Lung (tissue), 12 donors: ENCODE measurements around the gene LDLRAD4. TPM values are rescaled to one million over a fixed set of nuclear protein-coding genes. Genes with fewer than 3 reads are reported as not detected.

Experiments used
- ATAC-seq: fragments of 200-7000 bp; cut with Tn5 transposase; one replicate; pipeline ENCODE4 v1.9.1; 2020; ENCODE audit warnings: moderate number of reproducible peaks; ENCODE audit not compliant: insufficient read depth, low FRiP score
- DNase-seq, 3 donors: peaks; one replicate each; pipeline ENCODE4 v3.0.0-alpha.2; 2013 to 2017
- H3K27ac ChIP-seq, 2 donors: one replicate each; pipeline ENCODE4 v1.5.1; 2013; ENCODE audit warnings: mild to moderate bottlenecking in 2 of 2, moderate library complexity in 2 of 2, control low read depth in 1 of 2, inconsistent platforms in 1 of 2, low read depth in 1 of 2, low read length in 1 of 2
- H3K27me3 ChIP-seq, 3 donors: one replicate each; pipeline ENCODE4 v1.5.1; 2013; ENCODE audit warnings: low read length in 2 of 3; ENCODE audit not compliant: control insufficient read depth in 3 of 3, insufficient read depth in 3 of 3
- H3K36me3 ChIP-seq, 4 donors: one replicate each; pipeline ENCODE4 v1.5.1; 2013; ENCODE audit warnings: low read length in 4 of 4, mild to moderate bottlenecking in 1 of 4, moderate library complexity in 1 of 4; ENCODE audit not compliant: control insufficient read depth in 4 of 4, insufficient read depth in 4 of 4
- H3K4me1 ChIP-seq, 5 donors: one replicate each; pipeline ENCODE4 v1.5.1; 2013; ENCODE audit warnings: low read length in 5 of 5, mild to moderate bottlenecking in 2 of 5, moderate library complexity in 1 of 5; ENCODE audit not compliant: control insufficient read depth in 5 of 5, insufficient read depth in 5 of 5
- H3K4me3 ChIP-seq: one replicate; pipeline ENCODE4 v1.5.1; 2013; ENCODE audit warnings: mild to moderate bottlenecking, control low read depth, moderate library complexity
- H3K9ac ChIP-seq, 2 donors: one replicate each; pipeline ENCODE4 v1.5.1; 2013; ENCODE audit warnings: low read length in 2 of 2, control low read depth in 1 of 2; ENCODE audit not compliant: insufficient read depth in 1 of 2
- H3K9me3 ChIP-seq, 4 donors: one replicate each; pipeline ENCODE4 v1.5.1; 2013; ENCODE audit warnings: low read length in 3 of 4, mild to moderate bottlenecking in 1 of 4, moderate library complexity in 1 of 4; ENCODE audit not compliant: control insufficient read depth in 4 of 4, insufficient read depth in 3 of 4
- WGBS, 2 donors: extraction: QIAGEN DNeasy Blood & Tissue Kit; methylation state at CpG; one replicate each; pipeline ENCODE4 v1.1.7; 2013; 5-methylcytosine and 5-hydroxymethylcytosine counted together
- polyA plus RNA-seq, 2 donors: library from polyadenylated mRNA; stranded (reverse); fragments of 200-250 nt; gene quantifications; one replicate each; pipeline ENCODE4 v1.2.1, GENCODE V29; 2013
- total RNA-seq, 2 donors: library from RNA; depleted of rRNA in 1 of 2; stranded (reverse); fragments of >200 nt in 1 of 2; gene quantifications; one replicate each; pipeline ENCODE4 v1.2.1, GENCODE V29; 2014 to 2021
- TF ChIP-seq, protein P1 (sequence below): IDR thresholded peaks from 2 replicates; pipeline ENCODE4 v1.5.1; 2012; ENCODE audit warnings: mild to moderate bottlenecking; ENCODE audit errors: control extremely low read depth, extremely low read depth
- donor health status: control.
- donor health status: control.
- donor health status: Bipolar disorder and iron deficiency.
- donor health status: healthy.
- donor health status: DM: yes; HTN: yes; CAD: no.

The LDLRAD4 gene
- total and polyA plus RNA-seq, 4 donors: 3.2 to 62.4 (median 19.9) TPM

DNA sequence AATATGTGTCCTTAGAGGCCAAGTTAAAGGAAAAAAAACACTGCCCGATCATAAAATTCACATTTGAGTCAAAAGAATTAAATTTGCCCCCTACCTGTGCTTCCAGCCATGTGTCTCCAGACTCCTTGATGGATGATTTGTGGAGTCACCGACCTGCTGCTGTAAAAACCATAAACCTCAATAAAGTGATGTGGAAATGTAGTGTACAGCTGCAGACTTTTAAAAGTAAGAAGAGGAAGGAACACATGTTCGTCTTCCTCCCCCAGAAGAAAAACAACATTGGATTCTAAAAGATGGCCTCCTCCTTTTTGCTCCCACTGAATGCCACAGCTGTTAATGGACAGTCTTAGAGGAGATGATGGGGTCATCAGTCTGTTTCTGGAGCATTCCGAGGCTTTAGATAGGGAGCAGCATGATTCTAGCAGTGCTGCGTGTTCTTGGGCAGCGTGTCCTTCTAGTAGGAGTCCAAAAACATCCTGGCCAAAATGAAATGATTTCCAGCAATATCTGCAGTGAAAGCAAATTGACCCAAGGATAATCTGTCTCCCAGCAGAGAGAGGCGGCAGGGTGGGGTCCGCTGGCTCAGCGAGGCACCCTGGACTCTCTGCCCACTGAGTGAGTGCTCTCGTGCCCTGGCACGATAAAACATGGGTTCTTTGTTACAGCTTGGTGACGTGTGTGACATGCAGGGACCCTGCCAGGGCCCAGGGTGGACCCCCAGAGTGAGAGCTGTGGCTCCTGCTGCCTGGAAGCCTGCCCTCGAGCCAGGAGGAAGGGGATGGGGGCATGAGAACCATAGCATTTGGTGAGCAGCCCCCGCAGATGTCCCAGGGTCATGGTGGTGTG is 311.7 kb downstream of the LDLRAD4 start:
- H3K4me3 ChIP-seq: no peak overlapping the region
- H3K9me3 ChIP-seq: no peaks in the 10 kb centered on the region
- WGBS, 2 donors: 73 to 78% methylated on average over 14 of the region's 14 CpGs
- H3K9ac ChIP-seq: no peak overlapping the region
- DNase-seq (no peak), ATAC-seq (no peak)
- TF ChIP-seq, protein P1, sequence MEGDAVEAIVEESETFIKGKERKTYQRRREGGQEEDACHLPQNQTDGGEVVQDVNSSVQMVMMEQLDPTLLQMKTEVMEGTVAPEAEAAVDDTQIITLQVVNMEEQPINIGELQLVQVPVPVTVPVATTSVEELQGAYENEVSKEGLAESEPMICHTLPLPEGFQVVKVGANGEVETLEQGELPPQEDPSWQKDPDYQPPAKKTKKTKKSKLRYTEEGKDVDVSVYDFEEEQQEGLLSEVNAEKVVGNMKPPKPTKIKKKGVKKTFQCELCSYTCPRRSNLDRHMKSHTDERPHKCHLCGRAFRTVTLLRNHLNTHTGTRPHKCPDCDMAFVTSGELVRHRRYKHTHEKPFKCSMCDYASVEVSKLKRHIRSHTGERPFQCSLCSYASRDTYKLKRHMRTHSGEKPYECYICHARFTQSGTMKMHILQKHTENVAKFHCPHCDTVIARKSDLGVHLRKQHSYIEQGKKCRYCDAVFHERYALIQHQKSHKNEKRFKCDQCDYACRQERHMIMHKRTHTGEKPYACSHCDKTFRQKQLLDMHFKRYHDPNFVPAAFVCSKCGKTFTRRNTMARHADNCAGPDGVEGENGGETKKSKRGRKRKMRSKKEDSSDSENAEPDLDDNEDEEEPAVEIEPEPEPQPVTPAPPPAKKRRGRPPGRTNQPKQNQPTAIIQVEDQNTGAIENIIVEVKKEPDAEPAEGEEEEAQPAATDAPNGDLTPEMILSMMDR: no peak
- no peaks in the 10 kb centered on the region for H3K27me3 ChIP-seq
- H3K4me1 ChIP-seq: peaks cover 0 to 4% (median 0%) of the 10 kb centered on the region in 5 donors
- H3K27ac ChIP-seq: no peak overlapping the region
- H3K36me3 ChIP-seq: no peaks in the 10 kb centered on the region

- ATAC-seq (no peak), DNase-seq (peak; percentile 58 to 70 (median 69))
- 67 to 69% methylated on average over 7 of the region's 7 CpGs for WGBS, 2 donors
- H3K36me3 ChIP-seq: no peaks in the 10 kb centered on the region
- no peaks in the 10 kb centered on the region for H3K9me3 ChIP-seq
- TF ChIP-seq, protein P1: peak; percentile 40
- no peaks in the 10 kb centered on the region for H3K27me3 ChIP-seq
- H3K27ac ChIP-seq: no peak overlapping the region
- no peak overlapping the region for H3K4me3 ChIP-seq
- no peak overlapping the region for H3K9ac ChIP-seq
- peaks cover 0 to 4% (median 0%) of the 10 kb centered on the region in 5 donors for H3K4me1 ChIP-seq
Observed at GRCh38 chr18:13530879-13531387, 312.4 kb downstream of the LDLRAD4 start.

GRCh38 chr18:13531681-13532325 is 313.2 kb downstream of the LDLRAD4 start:
- 95 to 97% methylated on average over 17 of the region's 17 CpGs for WGBS, 2 donors

More at GRCh38 chr18:13531681-13532325, 313.2 kb downstream of the LDLRAD4 start:
- Histone ChIP-seq H3K4me1 (peaks cover 0 to 4% (median 0%) of the 10 kb centered on the region in 5 donors), H3K27me3 (no peaks in the 10 kb centered on the region), H3K27ac (no peak overlapping the region), H3K36me3 (no peaks in the 10 kb centered on the region), H3K4me3 (no peak overlapping the region), H3K9me3 (no peaks in the 10 kb centered on the region), H3K9ac (no peak overlapping the region)
- TF ChIP-seq, protein P1: no peak
- DNase-seq (no peak), ATAC-seq (no peak)
